ENCODE measurements around the gene C8A.

The C8A gene

DNA sequence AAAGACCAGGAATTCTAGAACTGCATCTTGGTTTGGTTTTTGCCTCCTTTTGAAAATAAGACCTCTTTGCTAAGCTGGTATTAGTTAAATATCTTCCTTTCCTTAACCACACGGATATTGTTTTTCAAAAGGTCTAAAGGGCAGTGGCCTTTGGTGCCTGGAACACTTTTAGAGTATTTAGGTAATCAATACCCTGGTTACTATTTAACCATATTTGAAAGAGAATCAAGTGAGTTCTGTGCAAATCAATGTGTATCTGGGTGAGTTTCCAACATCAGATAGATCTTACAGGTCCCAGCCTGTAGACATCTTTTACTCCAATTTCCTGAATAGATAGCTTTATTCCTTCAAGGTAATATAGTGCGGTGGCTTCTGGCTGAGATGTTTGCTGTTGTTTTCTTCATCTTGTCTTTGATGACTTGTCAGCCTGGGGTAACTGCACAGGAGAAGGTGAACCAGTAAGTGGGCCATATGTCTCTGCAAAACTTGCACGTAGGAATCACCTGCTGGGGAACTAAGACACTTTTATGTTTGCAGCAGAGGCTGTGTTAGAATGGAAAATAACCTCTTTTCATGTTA is at the start of gene C8A:
Gene C8A, plus strand, starts transcription at position 277 of the 579 bp plus-strand sequence. Its CDS starts 105 bp downstream, at position 382.
- no peak for DNase-seq

DNA sequence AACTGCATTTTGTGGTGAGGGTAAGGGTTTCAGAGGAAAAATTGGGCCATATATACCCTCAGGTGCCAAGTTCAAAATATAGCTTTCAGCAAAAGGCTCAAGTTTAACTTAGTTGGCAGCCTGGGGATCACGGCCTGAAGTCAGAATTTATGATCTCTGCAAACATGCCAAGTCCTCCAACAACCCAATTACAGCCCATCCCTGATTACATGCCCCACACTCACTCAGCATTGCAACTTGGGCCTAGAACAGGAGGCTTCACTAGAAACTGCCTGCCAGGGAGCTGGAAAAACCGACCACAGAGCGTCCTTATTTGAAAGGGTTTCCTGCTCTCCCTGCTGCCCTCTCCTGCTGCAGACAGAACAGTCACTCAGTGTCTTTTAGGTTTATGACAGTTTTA is 47.8 kb upstream of the C8A start:
- DNase-seq = no peak

DNA sequence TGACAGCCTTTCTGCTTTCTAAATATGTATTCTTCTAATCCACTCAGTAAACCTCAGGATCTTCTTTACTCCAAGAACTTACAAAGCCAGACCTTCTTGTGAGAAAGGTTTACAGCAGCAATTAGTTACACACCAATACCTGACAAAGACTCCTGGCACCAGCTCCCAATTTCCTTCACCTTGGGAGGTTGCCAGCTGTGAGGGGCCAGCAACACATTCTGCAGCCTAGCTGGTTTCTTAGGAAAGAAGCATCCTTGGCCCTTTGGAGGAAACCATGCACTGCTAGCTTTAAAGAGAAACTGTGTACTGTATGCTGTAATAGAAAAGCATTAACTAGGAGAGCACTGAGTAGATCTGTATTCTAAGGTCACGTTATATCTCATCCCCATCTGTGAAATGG is 46.2 kb upstream of the C8A start:
- no peak for DNase-seq

DNA sequence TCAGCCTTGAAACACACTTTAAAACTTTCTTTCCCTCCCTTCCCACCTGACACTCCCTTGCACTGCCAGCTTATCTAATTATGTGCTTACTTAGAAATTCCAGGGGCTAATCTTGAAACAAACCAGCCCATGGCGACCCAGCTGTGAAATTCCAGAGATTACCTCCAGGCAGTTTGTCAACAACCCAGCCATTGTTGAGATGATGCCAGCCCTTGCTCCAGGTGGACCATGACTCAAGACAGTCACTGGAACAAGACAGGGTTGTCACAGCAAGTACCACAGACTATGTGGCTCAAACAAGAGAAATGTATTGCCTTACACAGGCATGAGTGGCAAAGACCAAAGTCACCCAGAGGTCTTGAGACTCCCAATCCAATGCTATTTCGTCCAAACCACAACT is 43.3 kb upstream of the C8A start:
- no peak for DNase-seq

DNA sequence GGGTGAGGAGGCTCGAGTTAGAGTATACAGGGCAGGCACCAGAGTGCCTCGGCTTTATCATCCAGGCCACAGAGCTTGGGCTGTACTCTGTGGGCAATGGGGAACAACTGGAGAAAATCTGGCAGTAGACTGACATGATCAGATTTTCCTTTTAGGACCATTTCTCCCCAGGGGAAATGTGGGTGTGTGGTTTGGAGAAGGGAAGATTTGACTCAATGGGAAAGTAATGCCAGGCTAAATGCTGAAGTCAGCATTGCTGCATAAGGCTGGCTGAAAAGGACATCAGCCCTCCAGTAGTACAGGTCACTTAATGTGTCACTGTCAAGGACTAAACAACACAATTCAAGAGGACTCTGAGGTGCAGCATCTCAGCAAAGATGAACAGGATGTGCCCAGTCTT is 40.4 kb upstream of the C8A start:
- DNase-seq = no peak

DNA sequence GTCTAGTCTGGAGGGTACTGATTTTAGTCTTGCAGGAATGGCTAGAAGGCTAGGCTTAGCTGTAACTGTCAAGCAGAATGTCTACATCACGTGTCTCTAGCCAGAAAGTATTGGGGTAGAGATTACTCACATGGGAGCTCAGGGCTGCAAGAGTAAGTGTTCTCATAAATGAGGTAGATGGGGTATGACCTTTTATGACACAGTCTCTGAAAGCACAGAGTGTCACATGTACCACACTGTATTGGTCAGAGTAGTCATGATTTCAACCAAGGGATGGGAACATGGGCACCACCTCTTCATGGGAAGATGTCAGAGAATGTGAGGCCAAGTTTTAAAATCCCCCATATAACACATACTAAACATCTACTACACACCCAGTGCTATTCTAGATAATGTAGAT is 38.3 kb upstream of the C8A start:
- DNase-seq = no peak

DNA sequence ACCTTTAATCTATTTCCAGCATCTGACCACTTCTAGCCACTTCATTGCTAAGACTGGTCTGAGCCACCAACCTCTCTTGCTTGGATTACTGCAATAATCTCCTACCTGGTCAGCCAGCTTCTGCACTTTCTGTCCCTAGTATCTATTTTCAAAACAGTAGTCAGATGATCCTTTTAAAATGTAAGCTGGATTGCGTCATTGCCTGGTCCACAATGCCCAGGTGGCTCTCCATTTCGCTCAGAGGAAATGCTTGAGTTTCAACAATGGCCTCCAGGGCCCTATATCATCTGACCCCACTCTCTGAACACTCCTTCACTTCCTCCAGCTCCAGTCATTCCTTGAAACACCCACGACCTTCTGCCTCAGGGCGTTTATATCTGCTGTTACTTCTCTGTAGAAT is 37.7 kb upstream of the C8A start:
- DNase-seq = no peak

DNA sequence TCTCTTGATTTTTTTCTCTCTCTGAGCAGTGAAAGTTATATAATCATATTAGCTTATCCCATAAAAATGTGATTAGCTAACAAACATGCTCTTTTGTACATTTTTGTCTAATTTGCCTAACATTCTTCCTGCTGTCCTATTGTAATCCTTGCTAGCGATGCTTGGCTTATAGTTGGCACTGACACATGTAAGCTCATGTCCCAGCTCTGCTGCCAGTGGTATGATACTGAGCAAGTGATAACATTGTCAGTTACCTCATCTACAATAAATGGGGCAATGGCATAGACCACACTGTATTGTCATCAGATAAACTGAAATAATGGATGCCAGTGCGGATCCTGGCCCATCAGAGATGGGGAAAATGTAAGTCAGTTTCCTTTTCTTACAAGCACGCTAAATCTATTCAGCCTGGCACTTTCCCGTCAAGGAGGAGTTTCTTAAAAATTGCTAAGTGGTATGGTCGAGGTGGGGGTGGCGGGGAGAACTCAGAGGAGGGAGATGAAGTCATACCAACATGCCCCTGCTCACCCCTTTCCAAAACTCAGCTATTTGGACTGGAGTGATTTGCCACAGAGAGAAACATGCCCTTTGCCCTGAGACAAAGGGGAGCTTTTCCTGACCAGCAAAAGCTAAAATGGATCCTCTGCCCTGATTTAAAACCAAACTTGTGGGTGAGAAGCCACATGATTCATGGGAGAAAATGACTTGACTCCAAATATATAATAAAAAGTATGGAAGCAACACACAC is 36.7 kb upstream of the C8A start:
- no peak for DNase-seq

DNA sequence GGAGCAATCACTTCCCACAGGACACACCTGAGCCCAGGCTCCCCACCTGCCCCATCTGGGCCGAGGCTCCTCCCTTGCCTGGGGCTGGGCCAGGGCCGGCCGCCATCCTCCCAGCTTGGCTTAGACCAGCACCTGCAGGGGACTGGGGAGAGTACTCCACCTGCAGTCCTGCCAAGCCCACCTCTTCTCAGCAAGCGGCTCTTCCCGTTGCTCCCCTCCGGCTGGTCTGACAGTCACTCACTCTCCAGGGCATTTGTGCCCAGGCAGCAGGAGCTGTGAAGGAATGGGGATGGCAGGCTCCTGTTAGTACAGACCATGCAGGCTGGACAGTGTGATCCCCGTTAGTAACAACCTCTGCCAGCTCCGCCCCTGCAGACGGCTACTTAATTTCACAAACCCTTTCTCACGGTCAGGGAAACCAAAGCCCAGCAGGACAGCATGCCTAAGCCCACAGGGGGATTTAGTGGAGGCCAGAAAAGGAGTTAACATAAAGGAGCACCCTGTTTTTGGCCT is 35.2 kb upstream of the C8A start, which contains the start of gene FYB2:
Gene FYB2, minus strand, starts transcription at position 18 of the 513 bp plus-strand sequence. CDS start 114 bp downstream, outside the sequence.
- no peak for DNase-seq

DNA sequence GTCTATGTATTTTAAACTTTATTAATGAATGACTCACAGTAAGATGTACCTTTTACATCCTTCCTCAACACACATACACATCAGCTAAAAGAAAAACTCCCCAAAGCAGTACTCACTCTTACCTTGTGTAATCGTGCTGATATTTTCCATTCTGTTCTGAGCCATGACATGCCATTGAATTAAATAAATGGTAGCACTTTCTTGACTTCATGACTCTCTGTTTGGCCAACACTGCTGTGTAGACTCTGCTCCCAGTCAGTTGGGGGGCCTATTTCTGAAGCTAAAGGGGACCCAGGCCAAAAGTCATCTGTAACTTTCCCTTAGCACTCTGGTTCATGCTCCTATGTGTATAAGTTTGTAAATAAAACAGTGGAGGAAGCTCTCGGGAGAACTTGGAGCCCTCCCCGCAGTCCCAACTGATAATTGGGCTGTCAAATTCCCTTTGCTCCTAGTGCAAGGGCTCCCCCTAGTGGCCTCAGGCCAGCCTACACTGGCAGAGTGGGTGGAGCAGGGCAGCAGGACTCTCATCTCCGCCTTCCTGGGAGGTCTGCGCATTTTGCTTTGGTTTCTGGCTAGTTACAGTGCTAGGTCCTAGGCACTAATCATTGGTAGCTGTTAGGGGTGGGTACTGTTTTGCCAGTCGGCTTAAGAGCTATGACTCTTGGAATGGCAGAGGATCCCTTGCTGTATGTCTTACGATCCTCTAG is 33.7 kb upstream of the C8A start:
- DNase-seq = no peak

DNA sequence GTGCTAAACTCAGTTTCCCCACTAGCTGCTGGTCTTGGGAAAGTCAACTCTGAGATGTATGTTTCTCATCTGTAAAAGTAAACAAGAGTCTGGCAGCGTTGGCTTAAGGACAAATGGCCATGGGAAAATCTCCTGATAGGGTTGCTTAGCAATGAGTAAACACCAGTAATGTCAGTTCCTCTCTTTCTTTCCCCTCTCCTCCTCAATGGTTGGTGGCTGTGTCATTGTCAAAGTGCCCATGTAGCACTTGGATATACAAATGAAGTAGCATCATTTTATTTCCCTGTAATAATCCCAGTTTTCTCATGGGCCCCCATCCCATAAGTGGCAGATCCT is 33.2 kb upstream of the C8A start:
- DNase-seq = no peak

DNA sequence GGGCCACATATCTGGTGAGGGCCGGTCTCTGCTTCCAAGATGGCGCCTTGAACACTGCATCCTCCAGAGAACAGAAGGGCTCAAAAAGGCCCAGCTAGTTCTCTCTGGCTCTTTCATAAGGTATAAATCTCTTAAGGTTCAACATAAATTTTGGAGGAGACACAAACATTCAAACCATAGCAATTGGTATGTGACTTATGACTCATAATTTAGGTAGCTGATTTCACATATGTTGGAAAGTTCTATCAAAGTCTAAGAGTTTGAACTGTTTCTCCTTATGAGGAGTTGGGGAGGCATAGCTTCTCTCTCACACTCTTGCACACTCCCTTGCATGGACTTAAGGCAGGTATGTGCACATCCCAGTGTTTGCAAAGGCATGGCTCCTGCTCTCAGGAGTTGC is 30.3 kb upstream of the C8A start:
- no peak for DNase-seq

DNA sequence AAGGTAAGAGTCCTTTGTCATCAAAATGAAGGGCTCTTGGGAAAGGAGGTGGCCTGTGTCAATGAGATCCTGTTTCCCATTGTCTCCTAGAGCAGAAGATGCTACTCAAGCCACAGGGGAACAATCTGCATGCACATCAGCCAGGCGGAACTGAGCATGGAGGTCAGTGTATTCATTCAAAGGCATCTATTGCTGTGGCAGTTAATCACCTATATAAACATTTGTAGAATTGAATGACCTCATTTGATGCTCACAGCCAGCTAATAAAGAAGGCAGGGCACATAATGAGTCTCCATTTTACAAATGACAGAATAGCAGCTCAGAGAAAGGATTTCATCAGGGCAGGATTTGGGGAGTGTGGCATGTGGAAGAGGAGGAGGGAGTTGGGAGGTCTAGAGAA is 29.7 kb upstream of the C8A start:
- no peak for DNase-seq

DNA sequence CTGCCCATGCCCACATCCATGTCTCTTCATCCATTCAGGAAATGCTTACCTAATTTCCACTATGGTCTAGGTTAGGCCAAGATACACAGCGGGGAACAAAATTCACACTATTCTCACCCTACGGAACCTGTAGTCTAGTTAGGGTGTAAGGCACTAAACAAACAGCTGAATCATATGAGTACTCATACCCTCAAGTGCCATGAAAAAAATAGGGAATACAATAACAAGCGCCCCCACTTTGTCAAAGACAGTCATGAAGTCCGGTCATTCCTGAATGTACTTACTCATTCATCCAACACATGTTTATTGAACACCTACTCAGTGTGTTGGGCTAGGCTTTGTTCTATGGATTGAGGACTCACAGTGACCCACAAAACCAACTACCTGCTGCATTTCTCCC is 29.2 kb upstream of the C8A start:
- no peak for DNase-seq

DNA sequence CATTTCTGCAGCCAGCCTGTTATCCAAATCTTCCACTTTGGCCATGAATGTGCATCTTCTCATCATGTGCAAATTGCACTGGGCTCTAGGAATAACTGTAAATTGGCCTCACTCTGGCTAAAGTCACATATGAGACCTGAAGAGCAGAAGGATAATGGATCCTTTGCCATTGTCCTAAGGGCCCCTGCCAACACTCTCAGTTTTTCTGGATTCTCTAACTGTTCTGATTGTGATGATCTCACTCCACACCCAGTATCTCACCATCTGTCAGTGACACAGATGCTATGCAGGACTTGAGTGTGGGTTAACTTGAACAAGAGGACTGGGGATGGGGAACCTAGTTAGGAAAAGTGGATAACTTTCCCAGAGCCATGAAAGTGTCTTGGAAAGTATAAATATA is 26.9 kb upstream of the C8A start:
- DNase-seq = no peak

DNA sequence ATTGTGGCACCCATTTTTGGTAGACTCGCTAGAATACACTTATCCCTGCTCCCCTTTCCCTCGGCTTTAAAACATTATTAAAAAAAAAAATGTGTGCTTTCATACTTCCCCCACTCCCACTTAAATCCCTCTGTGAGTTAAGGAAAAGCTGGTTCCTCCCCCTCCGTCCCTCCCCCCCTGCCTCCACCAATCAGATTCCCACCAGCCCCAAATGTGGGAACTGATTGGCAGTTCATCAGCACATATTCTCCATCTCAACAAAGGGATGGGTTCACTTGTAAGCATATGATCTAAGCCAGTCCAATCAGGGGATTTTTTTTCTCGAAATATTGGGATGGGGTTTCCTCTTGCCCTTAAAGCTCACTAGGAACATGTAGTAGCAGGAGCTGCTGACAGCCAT is 24.5 kb upstream of the C8A start:
- no peak for DNase-seq

DNA sequence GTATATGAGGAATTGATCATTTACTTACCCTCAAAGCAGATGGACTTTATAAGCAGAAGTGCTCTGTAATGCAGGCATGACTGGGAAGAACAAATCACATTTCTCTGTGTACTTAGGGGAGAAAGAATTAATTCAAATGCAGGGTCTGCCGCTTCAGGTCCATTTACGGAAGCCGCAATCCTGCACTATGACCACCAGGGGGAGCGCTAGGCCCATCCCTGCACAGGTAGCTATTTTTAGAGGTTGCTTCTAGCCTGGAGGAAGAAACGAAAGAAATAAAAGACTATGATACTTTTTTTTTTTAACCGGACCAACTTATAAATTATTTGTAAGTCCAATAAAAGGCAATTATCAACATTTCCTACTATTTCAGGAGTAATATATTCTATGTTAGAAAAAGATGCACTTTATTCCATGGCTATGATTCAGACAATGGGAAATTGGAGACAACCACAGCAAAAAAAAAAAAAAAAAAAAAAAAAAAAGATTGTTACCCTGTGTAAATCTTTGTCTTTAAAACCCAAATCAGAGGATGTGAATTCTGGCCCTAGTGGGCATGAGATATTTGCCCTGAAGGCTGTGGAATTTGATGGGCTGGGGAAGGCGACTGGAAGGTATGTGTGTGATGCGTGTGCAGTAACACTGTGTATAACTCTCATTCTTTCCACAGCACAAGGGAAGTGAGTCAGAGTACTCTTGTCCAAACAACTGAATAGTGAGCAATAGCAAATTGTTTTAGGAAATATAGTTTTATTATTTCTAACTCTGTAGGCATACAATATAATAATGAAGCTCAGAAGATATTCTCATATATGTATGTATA is 22.5 kb upstream of the C8A start:
- no peak for DNase-seq

DNA sequence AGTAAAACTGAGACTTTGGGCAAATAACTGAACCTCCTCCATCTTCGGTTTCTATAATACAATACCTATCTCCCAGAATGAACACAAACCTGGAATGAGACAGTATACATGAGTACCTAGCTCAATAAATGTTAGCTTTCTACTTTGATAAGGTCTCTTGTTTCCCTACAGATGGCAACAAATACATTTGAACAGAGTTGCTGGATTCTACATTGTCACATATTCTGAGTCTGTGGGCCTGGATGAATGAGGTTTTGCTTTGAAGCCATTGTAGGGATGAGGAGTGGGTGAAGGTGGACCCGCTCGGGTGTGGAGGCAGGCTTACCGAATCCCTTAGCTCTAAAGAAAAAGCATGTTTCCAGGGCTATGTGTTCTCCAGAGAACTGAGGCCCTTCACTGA is 21.5 kb upstream of the C8A start:
- DNase-seq = no peak

DNA sequence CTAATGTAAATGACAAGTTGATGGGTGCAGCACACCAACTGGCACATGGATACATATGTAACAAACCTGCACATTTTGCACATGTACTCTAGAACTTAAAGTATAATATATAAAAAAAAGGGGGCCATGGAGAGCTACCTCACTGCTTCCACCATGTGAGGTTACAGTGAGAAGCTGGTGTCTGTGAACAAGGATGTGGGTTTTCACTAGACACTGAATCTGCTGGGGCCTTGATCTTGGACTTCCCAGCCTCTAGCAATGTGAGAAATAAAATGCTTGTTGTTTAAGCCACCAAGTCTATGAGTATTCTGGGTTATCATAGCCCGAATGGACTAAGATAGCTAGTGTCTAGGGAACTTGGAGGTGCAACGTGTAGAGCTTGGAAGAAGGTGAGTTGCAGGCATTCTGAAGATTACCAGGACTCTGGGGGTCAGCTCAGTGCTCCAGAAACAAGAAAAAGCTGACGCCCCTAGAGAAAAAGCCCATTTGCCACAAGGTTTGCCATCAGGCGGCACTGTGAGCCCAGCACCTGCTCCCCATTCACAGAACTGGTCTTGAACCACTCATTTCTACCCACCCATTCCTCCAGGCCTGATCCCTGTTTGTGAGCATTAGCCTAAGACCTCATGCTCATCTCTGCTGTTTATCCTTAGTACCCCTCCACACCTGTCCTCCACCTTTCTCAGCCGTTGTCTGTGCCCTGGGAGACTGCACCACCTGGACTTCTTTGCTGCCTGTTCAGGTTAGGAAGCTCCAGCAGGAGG is 20.3 kb upstream of the C8A start:
- no peak for DNase-seq

DNA sequence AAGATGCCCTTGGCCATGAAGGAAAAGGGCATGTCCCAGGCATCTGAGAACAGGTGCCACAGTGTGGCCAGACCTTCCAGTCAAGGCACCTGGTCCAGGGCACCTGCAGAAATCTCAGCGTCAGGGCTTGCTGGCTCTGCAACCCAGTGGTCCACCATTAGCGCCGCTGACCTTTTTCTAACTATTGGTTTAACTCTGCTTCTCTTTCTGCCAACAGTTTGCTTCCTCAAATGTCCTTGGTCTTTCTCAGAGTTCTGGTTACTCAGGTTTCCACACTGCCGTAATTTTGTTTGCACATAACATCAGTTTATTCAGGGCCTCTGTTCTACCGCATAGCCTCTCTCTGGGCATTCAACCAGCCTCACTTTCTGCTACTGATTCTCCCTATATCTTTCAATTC is 18.9 kb upstream of the C8A start:
- no peak for DNase-seq

DNA sequence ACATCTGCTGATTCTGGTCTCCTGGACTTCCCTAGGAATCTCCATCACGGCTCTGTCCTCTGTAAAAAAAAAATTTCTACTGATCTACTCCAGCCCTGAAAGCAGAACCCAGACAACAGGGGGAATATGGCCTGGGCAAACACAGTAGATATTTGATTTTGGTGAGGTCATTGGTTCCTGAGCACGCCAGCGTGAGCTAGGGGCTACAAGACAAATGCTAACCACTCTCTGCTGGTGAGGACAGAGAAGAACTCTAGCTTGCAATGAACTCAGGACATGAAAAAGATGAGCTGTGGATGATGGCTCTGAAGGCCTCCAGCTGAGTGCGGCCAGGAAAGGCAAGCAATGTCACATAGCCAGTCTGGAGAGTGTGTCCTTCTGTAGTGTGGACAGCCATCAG is 18.2 kb upstream of the C8A start:
- no peak for DNase-seq

DNA sequence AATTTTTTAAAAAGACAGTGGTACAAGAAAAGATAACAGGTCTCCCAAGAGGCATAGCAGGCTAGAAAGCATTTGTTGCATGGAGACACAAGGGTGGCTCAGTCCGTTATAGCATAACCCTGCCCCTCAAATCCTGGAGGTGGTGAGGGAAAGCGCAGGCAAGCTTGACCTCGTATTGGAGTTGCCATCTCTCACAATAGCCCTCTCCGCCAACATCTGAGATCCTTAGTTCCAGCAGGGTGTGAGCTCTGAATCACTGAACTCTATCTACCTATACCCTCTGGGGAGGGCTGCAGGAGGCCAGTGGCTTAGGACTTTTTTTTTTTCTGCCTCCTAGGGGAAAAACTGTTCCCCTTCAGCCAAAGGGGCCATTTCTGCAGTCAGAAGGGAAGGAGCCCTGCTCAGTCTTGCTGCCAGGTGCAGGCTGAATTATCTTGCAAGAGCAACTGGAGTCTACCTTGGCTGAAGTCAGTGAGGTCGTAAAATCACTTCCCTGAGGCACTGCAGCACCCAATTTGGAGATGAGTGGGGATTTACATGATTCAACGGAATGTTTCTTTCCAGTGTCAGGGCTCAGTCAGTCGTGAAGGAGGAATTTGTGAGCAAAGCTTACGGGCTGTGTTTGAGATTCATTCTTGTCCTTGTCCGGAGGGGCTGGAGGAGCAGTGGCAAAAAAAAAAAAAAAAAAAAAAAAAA is 17.2 kb upstream of the C8A start:
- DNase-seq = no peak
